CD14-positive monocyte (primary cell): ENCODE results near the gene LARP1. TPM values are rescaled to one million over a fixed set of nuclear protein-coding genes. Genes with fewer than 3 reads are reported as not detected.

Source experiments
- DNase-seq, 3 donors: peaks; one replicate each; pipeline ENCODE4 v3.0.0-alpha.2; 2011 to 2022
- H2AFZ ChIP-seq: 2 replicates; pipeline ENCODE4 v1.6.0; 2012; ENCODE audit warnings: mild to moderate bottlenecking, low read depth, low read length, inconsistent platforms; ENCODE audit not compliant: insufficient read depth, poor library complexity, severe bottlenecking
- H3K27ac ChIP-seq, 2 donors: 1 replicate in 1 of 2; 2 replicates in 1 of 2; pipeline ENCODE4 v1.5.1; 2012 to 2013; ENCODE audit warnings: low read length in 2 of 2, control low read depth in 1 of 2, inconsistent platforms in 1 of 2, low read depth in 1 of 2, mild to moderate bottlenecking in 1 of 2
- H3K27me3 ChIP-seq, 2 donors: one replicate each; pipeline versions ENCODE4 v1.6.0 to v1.6.1; 2011 to 2013; ENCODE audit warnings: low read length in 2 of 2; ENCODE audit not compliant: control insufficient read depth in 2 of 2, insufficient read depth in 2 of 2
- H3K36me3 ChIP-seq, 2 donors: replicated peaks in 1 of 2; 1 replicate in 1 of 2; 2 replicates in 1 of 2; pipeline versions ENCODE4 v1.5.1 to v1.6.1; 2012 to 2013; ENCODE audit warnings: low read length in 2 of 2, control low read depth in 1 of 2, inconsistent platforms in 1 of 2, mild to moderate bottlenecking in 1 of 2; ENCODE audit not compliant: insufficient read depth in 2 of 2, control insufficient read depth in 1 of 2
- H3K4me1 ChIP-seq, 2 donors: 1 replicate in 1 of 2; 2 replicates in 1 of 2; pipeline versions ENCODE4 v1.5.1 to v1.6.1; 2012 to 2013; ENCODE audit warnings: low read length in 2 of 2, control low read depth in 1 of 2, inconsistent platforms in 1 of 2, mild to moderate bottlenecking in 1 of 2, moderate library complexity in 1 of 2; ENCODE audit not compliant: insufficient read depth in 2 of 2, control insufficient read depth in 1 of 2
- H3K4me2 ChIP-seq: replicated peaks from 2 replicates; pipeline ENCODE3; 2012; ENCODE audit warnings: low read length, moderate library complexity, mild to moderate bottlenecking; ENCODE audit not compliant: poor library complexity, severe bottlenecking; ENCODE audit errors: extremely low read depth
- H3K4me3 ChIP-seq, 3 experiments: fragments of 200-600 bp in 1 of 3; sonication (generic) in 1 of 3; replicated peaks in 1 of 3; 1 replicate in 2 of 3; 2 replicates in 1 of 3; pipeline ENCODE4 v1.5.1; 2011 to 2013; ENCODE audit warnings: low read length in 3 of 3, mild to moderate bottlenecking in 3 of 3, control low read depth in 2 of 3, low read depth in 2 of 3, inconsistent platforms in 1 of 3, moderate library complexity in 1 of 3
- H3K79me2 ChIP-seq: 2 replicates; pipeline ENCODE4 v1.6.0; 2012; ENCODE audit warnings: mild to moderate bottlenecking, control low read depth, inconsistent platforms, low read length, moderate library complexity; ENCODE audit not compliant: insufficient read depth
- H3K9ac ChIP-seq: 2 replicates; pipeline ENCODE4 v1.6.0; 2017; ENCODE audit warnings: low read length, mild to moderate bottlenecking; ENCODE audit not compliant: insufficient read depth, poor library complexity, severe bottlenecking
- H3K9me3 ChIP-seq, 2 donors: replicated peaks in 1 of 2; 1 replicate in 1 of 2; 2 replicates in 1 of 2; pipeline versions ENCODE4 v1.5.1 to v1.6.1; 2012 to 2013; ENCODE audit warnings: low read length in 2 of 2, control low read depth in 1 of 2; ENCODE audit not compliant: control insufficient read depth in 1 of 2, insufficient read depth in 1 of 2
- H4K20me1 ChIP-seq: 2 replicates; pipeline ENCODE4 v1.6.0; 2012; ENCODE audit warnings: mild to moderate bottlenecking, low read length, control low read depth, moderate library complexity; ENCODE audit not compliant: insufficient read depth
- H3K27ac Mint-ChIP-seq, 7 donors: one replicate each; pipeline ENCODE4 v1.8.0; 2020; ENCODE audit warnings: mild to moderate bottlenecking in 7 of 7, mixed read lengths in 7 of 7, moderate library complexity in 6 of 7, inconsistent platforms in 2 of 7
- H3K27me3 Mint-ChIP-seq, 3 donors: one replicate each; pipeline ENCODE4 v1.8.0; 2021 to 2022; ENCODE audit warnings: low read depth in 3 of 3, mild to moderate bottlenecking in 3 of 3, mixed read lengths in 3 of 3, moderate library complexity in 3 of 3, inconsistent platforms in 1 of 3
- H3K36me3 Mint-ChIP-seq, 2 donors: one replicate each; pipeline ENCODE4 v1.8.0; 2020; ENCODE audit warnings: mixed read lengths in 2 of 2, inconsistent platforms in 1 of 2, mild to moderate bottlenecking in 1 of 2
- H3K4me1 Mint-ChIP-seq: one replicate; pipeline ENCODE4 v1.8.0; 2020; ENCODE audit warnings: mild to moderate bottlenecking, mixed read lengths
- H3K4me3 Mint-ChIP-seq, 2 donors: one replicate each; pipeline ENCODE4 v1.8.0; 2020; ENCODE audit warnings: mild to moderate bottlenecking in 2 of 2, mixed read lengths in 2 of 2, moderate library complexity in 1 of 2
- H3K9me3 Mint-ChIP-seq, 7 donors: one replicate each; pipeline ENCODE4 v1.8.0; 2020 to 2022; ENCODE audit warnings: mixed read lengths in 7 of 7, mild to moderate bottlenecking in 6 of 7, moderate library complexity in 6 of 7, inconsistent platforms in 2 of 7
- CTCF ChIP-seq: fragments of 200-600 bp; IDR thresholded peaks from one replicate; pipeline ENCODE4 v1.8.0; 2022; ENCODE audit warnings: antibody characterized with exemption, mild to moderate bottlenecking
- WGBS: methylation state at CpG from one replicate; pipeline ENCODE4 v1.1.5; 2013; ENCODE audit warnings: missing lambda C conversion rate; ENCODE audit not compliant: insufficient coverage; 5-methylcytosine and 5-hydroxymethylcytosine counted together
- intact Hi-C, 2 donors: fragments of 100-400 bp; cut with micrococcal nuclease; formaldehyde crosslinking; loops; one replicate each; pipeline versions ENCODE4 v1.15.0 to v1.15.1; 2023
- polyA plus RNA-seq, 3 donors: library from polyadenylated mRNA; depleted of rRNA in 1 of 3; unstranded in 2 of 3; stranded (reverse) in 1 of 3; fragments of 300-500 nt in 2 of 3; fragments of >200 nt in 1 of 3; fragmentation: Illumina TruSeq in 2 of 3; gene quantifications; 1 replicate in 2 of 3; 2 replicates in 1 of 3; pipeline ENCODE4 v1.2.3, GENCODE V29; 2012 to 2021

Gene LARP1
- polyA plus RNA-seq, 3 donors, result 4.7 to 55.0 (median 5.8) TPM

- no peak overlapping the region for H3K9ac ChIP-seq
- intact Hi-C loops, result loop anchor here in 1 of 2 donors (5.0 kb wide), 1 partner anchor 159 kb away; no protein-coding TSS in a partner anchor
- peaks cover 11 to 18% of the 10 kb centered on the region in 2 donors for H3K4me1 ChIP-seq
- Mint-ChIP-seq H3K27me3 (no peaks in the 10 kb centered on the region), H3K36me3 (peaks cover 65 to 92% of the 10 kb centered on the region in 2 donors), H3K4me3 (no peak overlapping the region), H3K4me1 (peaks cover 19% of the 10 kb centered on the region), H3K27ac (peak overlapping the region in 6 of 7 donors; percentile 50 to 77 (median 63)), H3K9me3 (no peaks in the 10 kb centered on the region)
- TF ChIP-seq CTCF, result no peak
- no peak overlapping the region for H2AFZ ChIP-seq
- DNase-seq, result no peak
- H3K27me3 ChIP-seq, result no peaks in the 10 kb centered on the region
- H3K79me2 ChIP-seq, result no peaks in the 10 kb centered on the region
- H3K27ac ChIP-seq, result peak overlapping the region in 1 of 2 donors; percentile 48
- no peaks in the 10 kb centered on the region for H3K9me3 ChIP-seq
- peaks cover 83 to 95% of the 10 kb centered on the region in 2 donors for H3K36me3 ChIP-seq
- peaks cover 25% of the 10 kb centered on the region for H4K20me1 ChIP-seq
- H3K4me3 ChIP-seq, result no peak overlapping the region
- no peak overlapping the region for H3K4me2 ChIP-seq
- WGBS, result 83% methylated on average over 5 of the region's 7 CpGs
Measured at GRCh38 chr5:154811239-154811638, 56.1 kb downstream of the LARP1 start.

- Histone ChIP-seq H3K9me3 (no peaks in the 10 kb centered on the region), H4K20me1 (peaks cover 25% of the 10 kb centered on the region), H3K4me2 (no peak overlapping the region), H3K4me1 (peaks cover 11 to 18% of the 10 kb centered on the region in 2 donors), H2AFZ (no peak overlapping the region), H3K4me3 (no peak overlapping the region), H3K27ac (peak overlapping the region in 1 of 2 donors; percentile 48), H3K36me3 (peaks cover 83 to 95% of the 10 kb centered on the region in 2 donors), H3K79me2 (no peaks in the 10 kb centered on the region), H3K27me3 (no peaks in the 10 kb centered on the region), H3K9ac (no peak overlapping the region)
- peak; percentile 92 for TF ChIP-seq CTCF
- WGBS, result 43% methylated on average over 2 of the region's 3 CpGs
- Mint-ChIP-seq H3K27me3 (no peaks in the 10 kb centered on the region), H3K36me3 (peaks cover 66 to 92% of the 10 kb centered on the region in 2 donors), H3K9me3 (no peaks in the 10 kb centered on the region), H3K4me3 (peak overlapping the region in 1 of 2 donors; percentile 16), H3K27ac (peak overlapping the region; percentile 43 to 80 (median 72)), H3K4me1 (peaks cover 19% of the 10 kb centered on the region)
- DNase-seq, result peak; percentile 48 to 60 (median 59)
- intact Hi-C loops, result loop anchor here (2.0 to 5.0 kb wide), 2 partner anchors 160 to 163 kb away; no protein-coding TSS in a partner anchor
Measured at GRCh38 chr5:154811653-154812465, 56.7 kb downstream of the LARP1 start.
